Stimulated activated CD4-positive, alpha-beta T cell treated with anti-CD3 and anti-CD28 coated beads, Interleukin-1b, Interleukin-23, amount 100 ng/mL, for 1 hour (primary cell): ENCODE measurements around the gene MOSMO.
"Not testable (repeated sequence)": the region's sequence is repeated elsewhere in the genome, so short reads cannot be mapped to it uniquely, and the experiment has no call there.

Source experiments
- DNase-seq, 2 donors: peaks; one replicate each; pipeline ENCODE4 v3.0.0-alpha.2; 2020; ENCODE audit warnings: low read depth in 2 of 2

MOSMO gene

GRCh38 chr16:22092143-22092933 is 84.4 kb downstream of the MOSMO start, which contains the start of gene VWA3A:
VWA3A (plus strand) TSS chr16:22092541; CDS start chr16:22092638, 97 bp downstream.
- no peak for DNase-seq

DNA sequence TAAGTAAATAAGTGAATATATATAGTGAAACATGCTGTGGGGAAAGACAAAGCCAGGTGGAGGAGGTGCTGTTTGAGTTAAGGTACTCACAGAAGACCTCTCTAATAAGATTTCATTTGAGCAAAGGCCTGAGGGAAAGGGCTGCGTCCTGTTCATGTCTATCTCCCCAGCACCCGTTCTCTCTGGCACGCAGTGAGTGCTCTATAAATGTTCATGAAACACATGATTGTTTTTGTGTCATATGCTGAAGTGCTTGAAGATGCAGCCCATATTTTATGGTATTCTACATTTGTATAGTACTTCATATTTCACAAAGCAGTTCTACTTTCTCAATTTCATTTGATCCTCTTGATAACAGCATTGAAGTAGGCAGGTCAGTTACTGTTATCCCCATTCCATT is 85.4 kb downstream of the MOSMO start:
- no peak for DNase-seq

- no peak for DNase-seq
Observed at GRCh38 chr16:22093996-22094395, 86.1 kb downstream of the MOSMO start.

GRCh38 chr16:22098405-22099255 is 90.7 kb downstream of the MOSMO start:
- no peak for DNase-seq

DNA sequence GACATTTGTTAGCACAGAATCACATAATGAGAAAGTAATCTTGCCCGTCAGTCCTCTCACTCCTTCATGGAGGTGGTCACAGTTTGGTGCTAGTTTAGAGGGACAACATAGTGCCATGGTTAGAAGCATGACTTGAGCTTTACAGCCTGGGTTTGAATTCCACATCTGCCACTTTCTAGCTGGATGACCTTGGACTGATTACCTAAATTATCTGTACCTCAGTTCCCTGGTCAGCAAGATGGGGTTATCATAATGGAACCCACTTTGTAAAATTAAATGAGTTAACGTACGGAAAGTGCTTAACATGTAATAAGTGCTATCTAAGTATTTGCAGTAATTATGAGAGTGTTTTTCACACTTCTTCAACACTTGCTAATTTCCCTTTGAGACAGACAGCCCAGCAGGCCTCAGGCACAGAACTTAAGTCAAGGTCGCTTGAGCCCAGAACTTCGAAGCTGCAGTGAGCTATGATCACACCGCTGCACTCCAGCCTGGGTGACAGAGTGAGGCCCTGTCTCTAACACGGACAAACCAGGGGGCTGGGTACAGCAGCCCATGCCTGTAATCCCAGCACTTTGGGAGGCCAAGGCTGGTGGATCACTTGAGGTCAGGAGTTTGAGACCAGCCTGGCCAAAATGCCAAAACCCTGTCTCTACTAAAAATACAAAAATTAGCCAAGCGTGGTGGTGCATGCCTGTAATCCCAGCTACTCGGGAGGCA is 91.5 kb downstream of the MOSMO start:
- DNase-seq, result no peak

GRCh38 chr16:22103441-22103840 is 95.5 kb downstream of the MOSMO start:
- no peak for DNase-seq

- DNase-seq, result no peak
Observed at GRCh38 chr16:22109258-22109898, 101.5 kb downstream of the MOSMO start.

DNA sequence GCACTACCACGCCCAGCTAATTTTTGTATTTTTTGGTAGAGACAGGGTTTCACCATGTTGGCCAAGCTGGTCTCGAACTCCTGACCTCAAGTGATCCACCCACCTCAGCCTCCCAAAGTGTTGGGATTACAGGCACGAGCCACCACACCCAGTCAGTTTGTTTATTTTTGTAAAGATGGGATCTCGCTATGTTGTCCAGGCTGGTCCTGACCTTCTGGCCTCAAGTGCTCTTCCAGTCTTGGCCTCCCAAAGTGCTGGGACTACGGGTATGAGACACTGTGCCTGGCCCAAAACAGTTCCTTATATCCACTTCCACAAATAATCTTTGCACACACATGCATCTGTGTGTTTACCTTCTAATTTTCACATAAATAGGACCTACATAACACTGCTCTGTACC is 103.7 kb downstream of the MOSMO start:
- not testable (repeated sequence) for DNase-seq

- DNase-seq, result no peak
Observed at GRCh38 chr16:22116095-22116700, 108.3 kb downstream of the MOSMO start.

DNA sequence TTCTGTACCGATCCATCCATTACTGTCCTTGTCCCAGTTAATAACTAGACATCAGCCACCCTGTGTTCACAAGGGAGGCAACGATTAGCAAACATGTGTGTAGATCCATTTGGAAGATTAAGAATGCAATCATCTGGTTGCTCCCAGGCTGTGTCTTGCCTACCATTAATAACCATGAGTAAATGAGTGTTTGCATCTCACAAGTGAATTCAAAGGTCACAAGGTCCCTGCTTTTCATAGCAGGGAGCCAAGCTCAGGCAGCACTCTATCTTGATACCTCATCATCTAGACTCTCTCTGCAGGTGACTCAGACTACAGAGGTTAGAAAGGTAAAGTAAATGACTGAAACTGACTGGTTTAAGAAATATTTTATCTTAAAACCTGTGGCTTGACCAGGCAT is 109.7 kb downstream of the MOSMO start:
- no peak for DNase-seq

DNA sequence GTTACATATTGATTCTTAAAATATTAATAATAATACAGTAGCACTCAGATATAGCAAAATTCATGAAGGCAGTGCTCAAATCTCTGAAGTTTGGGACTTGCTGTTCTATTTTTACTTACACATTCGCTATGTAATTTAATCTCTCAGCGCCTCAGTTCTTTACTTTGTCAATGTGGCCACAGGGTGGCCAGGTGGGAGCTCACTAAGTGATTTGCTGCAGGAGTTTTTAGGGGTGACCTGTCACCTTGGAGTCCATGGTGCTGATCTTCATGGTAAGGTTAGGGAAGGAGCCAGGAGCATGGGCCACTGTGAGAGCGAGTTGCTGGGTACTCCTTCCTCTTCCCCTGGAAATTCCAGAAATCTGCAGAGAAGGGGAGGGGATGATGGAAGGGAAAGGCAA is 112.5 kb downstream of the MOSMO start:
- DNase-seq, result no peak

DNA sequence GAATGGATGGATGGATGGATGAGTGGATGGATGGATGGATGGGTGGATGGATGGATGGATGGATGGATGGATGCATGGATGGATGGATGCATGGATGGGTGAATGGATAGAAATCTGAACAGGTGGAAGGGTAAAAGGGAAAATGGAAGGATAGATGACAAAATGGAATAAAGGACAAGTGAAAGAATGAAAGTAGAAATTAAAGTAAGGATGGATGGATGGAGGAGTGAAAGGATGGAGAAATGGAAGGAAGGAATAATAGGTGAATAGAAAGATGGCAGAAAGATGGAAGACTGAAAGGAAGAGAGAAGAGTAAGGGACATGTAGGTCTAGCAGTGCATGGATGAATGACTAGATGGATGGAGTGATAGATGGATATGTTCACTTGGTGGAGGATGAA is 114.3 kb downstream of the MOSMO start:
- no peak for DNase-seq

DNA sequence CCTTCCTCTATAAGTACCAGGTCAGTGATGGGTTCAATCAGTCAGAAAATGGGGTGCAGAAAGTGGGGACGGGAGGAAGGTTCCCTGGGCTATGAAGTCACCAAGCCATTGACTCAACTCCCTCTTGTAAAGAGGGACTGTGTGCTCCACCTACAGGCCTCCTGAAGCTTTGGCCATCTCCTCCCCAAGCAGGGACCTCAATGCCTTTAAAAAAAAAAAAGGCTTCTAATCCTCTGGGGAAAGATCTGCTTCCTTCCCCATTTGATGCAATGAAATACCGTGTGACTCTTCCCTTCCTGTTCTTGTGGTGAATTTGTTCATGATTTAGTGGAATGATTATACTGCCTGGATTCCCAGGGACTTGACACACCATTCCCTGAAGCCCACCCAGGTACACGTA is 115.2 kb downstream of the MOSMO start:
- DNase-seq, result no peak

GRCh38 chr16:22123759-22124490 is 116.0 kb downstream of the MOSMO start:
- DNase-seq, result no peak

GRCh38 chr16:22124583-22125284 is 116.8 kb downstream of the MOSMO start:
- no peak for DNase-seq

GRCh38 chr16:22126037-22126558 is 118.2 kb downstream of the MOSMO start:
- no peak for DNase-seq

DNA sequence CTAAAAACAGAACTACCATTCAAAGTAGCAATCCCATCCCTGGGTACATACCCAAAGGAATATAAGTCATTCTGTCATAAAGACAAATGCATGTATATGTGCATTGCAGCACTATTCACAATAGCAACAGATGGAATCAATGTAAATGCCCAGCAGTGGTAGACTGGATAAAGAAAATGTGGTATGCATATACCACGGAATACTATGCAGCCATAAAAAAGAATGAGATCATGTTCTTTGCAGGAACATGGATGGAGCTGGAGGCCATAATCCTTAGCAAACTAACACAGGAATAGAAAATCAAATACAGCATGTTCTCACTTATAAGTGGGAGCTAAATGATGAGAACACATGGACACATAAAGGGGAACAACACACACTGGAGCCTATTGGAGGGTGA is 120.6 kb downstream of the MOSMO start:
- DNase-seq, result not testable (repeated sequence)

- no peak for DNase-seq
Observed at GRCh38 chr16:22130528-22130927, 122.6 kb downstream of the MOSMO start.

DNA sequence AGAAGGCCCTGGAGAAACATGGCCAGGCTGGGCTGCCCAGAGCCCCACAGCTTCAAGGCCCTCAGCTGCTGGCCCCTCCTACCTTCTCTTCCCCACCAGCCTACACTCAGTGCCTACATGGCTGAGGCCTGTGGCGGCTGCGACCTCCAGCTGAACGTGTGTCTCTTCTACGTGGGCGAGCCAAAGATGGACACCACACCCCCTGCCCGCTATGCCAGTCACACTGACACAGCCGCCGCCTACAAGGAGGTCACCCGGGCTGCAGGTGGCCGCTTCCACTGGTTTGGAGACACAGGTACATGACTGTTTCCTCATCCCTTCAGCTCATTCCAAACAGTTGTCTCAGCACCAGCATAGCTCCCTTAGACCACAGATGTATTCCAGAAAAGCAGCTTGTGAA is 124.9 kb downstream of the MOSMO start:
- no peak for DNase-seq
